A549 (cell line): ENCODE results near the gene VDAC2. TPM values are rescaled to one million over a fixed set of nuclear protein-coding genes. Genes with fewer than 3 reads are reported as not detected.

Source experiments
- ATAC-seq, 2 experiments: fragments of 200-7000 bp in 1 of 2; fragments of >200 bp in 1 of 2; cut with Nextera tagmentation in 1 of 2; cut with Tn5 transposase in 1 of 2; 3 replicates each; pipeline versions ENCODE4 v1.8.0 to v1.9.1; 2018 to 2020; ENCODE audit warnings: mild to moderate bottlenecking in 1 of 2, moderate library complexity in 1 of 2
- CTCF ChIA-PET: fragments of 300-600 bp; sonication (Branson Sonifier 250); formaldehyde crosslinking; extraction: SDS; loops from one replicate; lab custom pipeline; 2021; ENCODE audit warnings: antibody characterized with exemption, inconsistent platforms; lab: Yijun Ruan, JAX
- POLR2A ChIA-PET: fragments of 350-600 bp; formaldehyde crosslinking; extraction: SDS; loops from one replicate; lab custom pipeline; 2021; ENCODE audit warnings: antibody characterized with exemption, inconsistent platforms; lab: Yijun Ruan, JAX
- DNase-seq, 2 experiments: peaks; one replicate each; pipeline versions ENCODE4 v3.0.0 to v3.0.0-alpha.2; 2011 to 2016; ENCODE audit warnings: low read depth in 1 of 2, low spot score in 1 of 2
- FAIRE-seq: peaks from 2 replicates; lab custom pipeline; 2011; peaks lifted over from hg19 to GRCh38; lab: Jason Lieb, UNC
- H3K27ac ChIP-seq, 2 experiments: fragments of >200 bp; sonication (Bioruptor Twin); formaldehyde crosslinking; 3 replicates each; pipeline ENCODE4 v1.5.1; 2016 to 2017
- H3K4me1 ChIP-seq: fragments of >200 bp; sonication (Bioruptor Twin); formaldehyde crosslinking; 3 replicates; pipeline ENCODE4 v1.6.1; 2016
- H3K4me2 ChIP-seq: fragments of >200 bp; sonication (Bioruptor Twin); formaldehyde crosslinking; 3 replicates; pipeline ENCODE4 v1.6.1; 2016
- H3K4me3 ChIP-seq: fragments of >200 bp; sonication (Bioruptor Twin); formaldehyde crosslinking; 3 replicates; pipeline ENCODE4 v1.5.1; 2016
- H3K9me3 ChIP-seq: fragments of >200 bp; sonication (Bioruptor Twin); formaldehyde crosslinking; 3 replicates; pipeline ENCODE4 v1.6.1; 2016
- BHLHE40 ChIP-seq: IDR thresholded peaks from 2 replicates; pipeline ENCODE4 v1.6.1; 2012; ENCODE audit warnings: low read depth, low read length, inconsistent platforms
- CBX2 ChIP-seq: fragments of 200-600 bp; sonication (generic); IDR thresholded peaks from 2 replicates; pipeline ENCODE4 v1.6.1; 2016; ENCODE audit warnings: low read depth, mild to moderate bottlenecking, borderline replicate concordance
- EHF ChIP-seq: fragments of 250-450 bp; sonication (Bioruptor Pico); IDR thresholded peaks from 2 replicates; pipeline ENCODE4 v1.5.0; 2020; ENCODE audit warnings: mild to moderate bottlenecking
- EHMT2 ChIP-seq: fragments of 200-600 bp; sonication (generic); IDR thresholded peaks from 2 replicates; pipeline ENCODE4 v1.6.1; 2016; ENCODE audit warnings: antibody characterized with exemption, low read depth, mild to moderate bottlenecking, moderate library complexity
- FOSB ChIP-seq: fragments of 250-450 bp; sonication (Bioruptor Pico); IDR thresholded peaks from 2 replicates; pipeline ENCODE4 v1.5.0; 2020; ENCODE audit warnings: mild to moderate bottlenecking, moderate library complexity
- HOXB13 ChIP-seq: fragments of 250-450 bp; sonication (Bioruptor Pico); IDR thresholded peaks from 2 replicates; pipeline ENCODE4 v1.5.0; 2020; ENCODE audit warnings: low read depth, mild to moderate bottlenecking, moderate library complexity
- JUN ChIP-seq, 2 experiments: fragments of >200 bp; sonication (Bioruptor Twin); formaldehyde crosslinking; IDR thresholded peaks; 2 replicates in 1 of 2; 3 replicates in 1 of 2; pipeline ENCODE4 v1.6.1; 2016 to 2017
- KDM5A ChIP-seq: fragments of 200-600 bp; sonication (generic); IDR thresholded peaks from 2 replicates; pipeline ENCODE4 v1.6.1; 2016; ENCODE audit warnings: antibody characterized with exemption, mild to moderate bottlenecking
- MYC ChIP-seq: IDR thresholded peaks from 2 replicates; pipeline ENCODE4 v1.6.1; 2012; ENCODE audit warnings: mild to moderate bottlenecking, inconsistent platforms, low read length, improper control_type of control experiment, borderline replicate concordance
- NFE2L2 ChIP-seq: fragments of 150-350 bp; conservative IDR thresholded peaks from 2 replicates; pipeline ENCODE4 v1.6.1; 2014; ENCODE audit warnings: low read length
- NR3C1 ChIP-seq: fragments of >200 bp; sonication (Bioruptor Twin); formaldehyde crosslinking; IDR thresholded peaks from 3 replicates; pipeline ENCODE4 v1.6.1; 2017
- PHF8 ChIP-seq: fragments of 200-600 bp; sonication (generic); IDR thresholded peaks from 2 replicates; pipeline ENCODE4 v1.6.1; 2016; ENCODE audit warnings: low read depth, mild to moderate bottlenecking, antibody characterized with exemption, moderate library complexity, borderline replicate concordance
- RAD21 ChIP-seq, 2 experiments: fragments of >200 bp in 1 of 2; sonication (Bioruptor Twin) in 1 of 2; formaldehyde crosslinking in 1 of 2; IDR thresholded peaks in 1 of 2; conservative IDR thresholded peaks in 1 of 2; 2 replicates in 1 of 2; 3 replicates in 1 of 2; pipeline ENCODE4 v1.6.1; 2012 to 2018; ENCODE audit warnings: inconsistent platforms in 1 of 2
- RARB ChIP-seq: fragments of 250-450 bp; sonication (Bioruptor Pico); IDR thresholded peaks from 2 replicates; pipeline ENCODE4 v1.8.0; 2021; ENCODE audit warnings: mild to moderate bottlenecking, moderate library complexity
- RCOR1 ChIP-seq: fragments of 150-350 bp; IDR thresholded peaks from 2 replicates; pipeline ENCODE4 v1.6.1; 2014; ENCODE audit warnings: antibody characterized with exemption, low read length, low read depth
- SMC3 ChIP-seq: fragments of >200 bp; sonication (Bioruptor Twin); formaldehyde crosslinking; IDR thresholded peaks from 3 replicates; pipeline ENCODE4 v1.6.1; 2018; ENCODE audit warnings: inconsistent platforms
- SREBF2 ChIP-seq: fragments of 450-650 bp; IDR thresholded peaks from 2 replicates; pipeline ENCODE4 v1.6.1; 2014; ENCODE audit warnings: mild to moderate bottlenecking, moderate library complexity
- TP53 ChIP-seq: fragments of 250-450 bp; sonication (Bioruptor Pico); IDR thresholded peaks from 2 replicates; pipeline ENCODE4 v1.5.0; 2021; ENCODE audit warnings: mild to moderate bottlenecking, moderate library complexity
- ZC3H11A ChIP-seq: fragments of 450-650 bp; IDR thresholded peaks from 2 replicates; pipeline ENCODE4 v1.6.1; 2014; ENCODE audit warnings: antibody characterized with exemption, mild to moderate bottlenecking
- WGBS: methylation state at CpG from one replicate; pipeline ENCODE4 v1.1.6; 2017; ENCODE audit errors: missing lambda C conversion rate; 5-methylcytosine and 5-hydroxymethylcytosine counted together
- polyA plus RNA-seq, 4 experiments: library from polyadenylated mRNA; depleted of rRNA in 3 of 4; stranded (reverse); fragments of >200 nt; fragmentation: RNase III in 1 of 4; extraction: RNeasy Plus Mini Kit Qiagen cat#74134 plus additional on column Dnase treatment in 1 of 4; gene quantifications; 2 replicates in 3 of 4; 3 replicates in 1 of 4; pipeline ENCODE4 v1.2.3, GENCODE V29; 2011 to 2017
- TF ChIP-seq, protein P1 (sequence below): IDR thresholded peaks from 2 replicates; pipeline ENCODE4 v1.6.1; 2012; ENCODE audit warnings: low read depth, borderline replicate concordance
- TF ChIP-seq, protein P2 (sequence below): fragments of 200-600 bp; sonication (generic); IDR thresholded peaks from 2 replicates; pipeline ENCODE4 v1.6.1; 2016; ENCODE audit warnings: antibody characterized with exemption, mild to moderate bottlenecking, moderate library complexity

Gene VDAC2
- polyA plus RNA-seq, 2 of the 4 experiments (the other 2 are of a cell fraction): 273 to 285 TPM

- Histone ChIP-seq H3K4me3 (no peak overlapping the region), H3K4me2 (peak overlapping the region; percentile 32; the same call in 1 of the 3 replicates), H3K9me3 (no peaks in the 10 kb centered on the region), H3K4me1 (peaks cover 15% of the 10 kb centered on the region), H3K27ac (peak overlapping the region; percentile 57 to 60; a peak in 2 of 6 replicates)
- FAIRE-seq (no peak), DNase-seq (no peak), ATAC-seq (no peak)
- ChIA-PET CTCF (interaction anchor here (0.9 to 4.7 kb wide), 3 partner anchors 8 to 58 kb away, joined by 3 to 42 read pairs (median 3); partner anchors contain the start of gene COMTD1), POLR2A (no interaction called here)
- WGBS: 75% methylated on average over 6 of the region's 8 CpGs
- TF ChIP-seq EHF (CRISPR knock-in tag) (no peak), KDM5A (no peak), FOSB (CRISPR knock-in tag) (no peak), BHLHE40 (no peak), RCOR1 (no peak), HOXB13 (CRISPR knock-in tag) (no peak), RARB (CRISPR knock-in tag) (no peak), CBX2 (no peak), PHF8 (no peak), RAD21 (conservative IDR thresholded peaks at IDR 0.05 in 1 of 2, IDR thresholded peaks at IDR 0.05 in 1 of 2) (no peak), SREBF2 (no peak), NR3C1 (no peak), MYC (no peak), ZC3H11A (no peak)
- TF ChIP-seq, protein P1, sequence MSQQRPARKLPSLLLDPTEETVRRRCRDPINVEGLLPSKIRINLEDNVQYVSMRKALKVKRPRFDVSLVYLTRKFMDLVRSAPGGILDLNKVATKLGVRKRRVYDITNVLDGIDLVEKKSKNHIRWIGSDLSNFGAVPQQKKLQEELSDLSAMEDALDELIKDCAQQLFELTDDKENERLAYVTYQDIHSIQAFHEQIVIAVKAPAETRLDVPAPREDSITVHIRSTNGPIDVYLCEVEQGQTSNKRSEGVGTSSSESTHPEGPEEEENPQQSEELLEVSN: no peak
These were observed 34.1 kb downstream of the VDAC2 start for GRCh38 chr10:75244487-75245353.

- H3K4me1 ChIP-seq: peaks cover 15% of the 10 kb centered on the region
These were observed 35.0 kb downstream of the VDAC2 start for GRCh38 chr10:75245354-75246250.

More at GRCh38 chr10:75245354-75246250, 35.0 kb downstream of the VDAC2 start:
- peak in 1 of 2 experiments; percentile 14 for DNase-seq
- CTCF ChIA-PET: interaction anchor here (0.9 to 4.7 kb wide), 2 partner anchors 8 to 58 kb away, joined by 3 to 42 read pairs; partner anchors contain the start of gene COMTD1
- peak overlapping the region; percentile 57 to 60; a peak in 5 of 6 replicates for H3K27ac ChIP-seq
- POLR2A ChIA-PET: no interaction called here
- FAIRE-seq: no peak
- TF ChIP-seq NFE2L2: no peak
- TF ChIP-seq SMC3: no peak
- TF ChIP-seq TP53: no peak
- TF ChIP-seq, protein P2, sequence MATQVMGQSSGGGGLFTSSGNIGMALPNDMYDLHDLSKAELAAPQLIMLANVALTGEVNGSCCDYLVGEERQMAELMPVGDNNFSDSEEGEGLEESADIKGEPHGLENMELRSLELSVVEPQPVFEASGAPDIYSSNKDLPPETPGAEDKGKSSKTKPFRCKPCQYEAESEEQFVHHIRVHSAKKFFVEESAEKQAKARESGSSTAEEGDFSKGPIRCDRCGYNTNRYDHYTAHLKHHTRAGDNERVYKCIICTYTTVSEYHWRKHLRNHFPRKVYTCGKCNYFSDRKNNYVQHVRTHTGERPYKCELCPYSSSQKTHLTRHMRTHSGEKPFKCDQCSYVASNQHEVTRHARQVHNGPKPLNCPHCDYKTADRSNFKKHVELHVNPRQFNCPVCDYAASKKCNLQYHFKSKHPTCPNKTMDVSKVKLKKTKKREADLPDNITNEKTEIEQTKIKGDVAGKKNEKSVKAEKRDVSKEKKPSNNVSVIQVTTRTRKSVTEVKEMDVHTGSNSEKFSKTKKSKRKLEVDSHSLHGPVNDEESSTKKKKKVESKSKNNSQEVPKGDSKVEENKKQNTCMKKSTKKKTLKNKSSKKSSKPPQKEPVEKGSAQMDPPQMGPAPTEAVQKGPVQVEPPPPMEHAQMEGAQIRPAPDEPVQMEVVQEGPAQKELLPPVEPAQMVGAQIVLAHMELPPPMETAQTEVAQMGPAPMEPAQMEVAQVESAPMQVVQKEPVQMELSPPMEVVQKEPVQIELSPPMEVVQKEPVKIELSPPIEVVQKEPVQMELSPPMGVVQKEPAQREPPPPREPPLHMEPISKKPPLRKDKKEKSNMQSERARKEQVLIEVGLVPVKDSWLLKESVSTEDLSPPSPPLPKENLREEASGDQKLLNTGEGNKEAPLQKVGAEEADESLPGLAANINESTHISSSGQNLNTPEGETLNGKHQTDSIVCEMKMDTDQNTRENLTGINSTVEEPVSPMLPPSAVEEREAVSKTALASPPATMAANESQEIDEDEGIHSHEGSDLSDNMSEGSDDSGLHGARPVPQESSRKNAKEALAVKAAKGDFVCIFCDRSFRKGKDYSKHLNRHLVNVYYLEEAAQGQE: no peak
- TF ChIP-seq EHMT2: no peak
- no peak for TF ChIP-seq JUN (IDR thresholded peaks at IDR 0.05)
- TF ChIP-seq ZC3H11A: no peak
- no peak for TF ChIP-seq FOSB (CRISPR knock-in tag)
- TF ChIP-seq, protein P1: no peak
- TF ChIP-seq, all 56 proteins: peak for 0
- Histone ChIP-seq H3K4me3 (no peak overlapping the region), H3K4me2 (peak overlapping the region; percentile 32), H3K9me3 (no peaks in the 10 kb centered on the region)
- ATAC-seq: peak; percentile 33 to 48; a peak in 5 of 6 replicates
- WGBS: 57% methylated on average over 8 of the region's 10 CpGs
